HL-60 (cell line): ENCODE measurements around the gene PRCC.

Experiments
- GABPA ChIP-seq: IDR thresholded peaks from 2 replicates; pipeline ENCODE4 v1.6.1; 2012; ENCODE audit warnings: low read depth
- POLR2AphosphoS5 ChIP-seq: IDR thresholded peaks from 2 replicates; pipeline ENCODE4 v1.6.1; 2012; ENCODE audit warnings: low read depth
- REST ChIP-seq: IDR thresholded peaks from 2 replicates; pipeline ENCODE4 v1.6.1; 2012; ENCODE audit warnings: low read depth; ENCODE audit not compliant: insufficient replicate concordance
- SPI1 ChIP-seq: IDR thresholded peaks from 2 replicates; pipeline ENCODE4 v1.6.1; 2012; ENCODE audit warnings: low read depth, mild to moderate bottlenecking, borderline replicate concordance
- TF ChIP-seq, protein P1 (sequence below): IDR thresholded peaks from one replicate; pipeline ENCODE4 v1.5.1; 2011; ENCODE audit warnings: low read length, control low read depth, inconsistent platforms; ENCODE audit not compliant: insufficient read depth

GRCh38 chr1:156844638-156845037 lies 77.3 kb downstream of the PRCC start:
- TF ChIP-seq, protein P1, sequence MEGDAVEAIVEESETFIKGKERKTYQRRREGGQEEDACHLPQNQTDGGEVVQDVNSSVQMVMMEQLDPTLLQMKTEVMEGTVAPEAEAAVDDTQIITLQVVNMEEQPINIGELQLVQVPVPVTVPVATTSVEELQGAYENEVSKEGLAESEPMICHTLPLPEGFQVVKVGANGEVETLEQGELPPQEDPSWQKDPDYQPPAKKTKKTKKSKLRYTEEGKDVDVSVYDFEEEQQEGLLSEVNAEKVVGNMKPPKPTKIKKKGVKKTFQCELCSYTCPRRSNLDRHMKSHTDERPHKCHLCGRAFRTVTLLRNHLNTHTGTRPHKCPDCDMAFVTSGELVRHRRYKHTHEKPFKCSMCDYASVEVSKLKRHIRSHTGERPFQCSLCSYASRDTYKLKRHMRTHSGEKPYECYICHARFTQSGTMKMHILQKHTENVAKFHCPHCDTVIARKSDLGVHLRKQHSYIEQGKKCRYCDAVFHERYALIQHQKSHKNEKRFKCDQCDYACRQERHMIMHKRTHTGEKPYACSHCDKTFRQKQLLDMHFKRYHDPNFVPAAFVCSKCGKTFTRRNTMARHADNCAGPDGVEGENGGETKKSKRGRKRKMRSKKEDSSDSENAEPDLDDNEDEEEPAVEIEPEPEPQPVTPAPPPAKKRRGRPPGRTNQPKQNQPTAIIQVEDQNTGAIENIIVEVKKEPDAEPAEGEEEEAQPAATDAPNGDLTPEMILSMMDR = no peak
- TF ChIP-seq REST (no peak), POLR2AphosphoS5 (no peak), SPI1 (no peak), GABPA (no peak)
